Measurements from ENCODE around the gene DOCK9. TPM values are rescaled to one million over a fixed set of nuclear protein-coding genes. Genes with fewer than 3 reads are reported as not detected.

The DOCK9 gene
- total and polyA plus RNA-seq, 2 donors from 2014 or later: 14.0 to 125 TPM

DNA sequence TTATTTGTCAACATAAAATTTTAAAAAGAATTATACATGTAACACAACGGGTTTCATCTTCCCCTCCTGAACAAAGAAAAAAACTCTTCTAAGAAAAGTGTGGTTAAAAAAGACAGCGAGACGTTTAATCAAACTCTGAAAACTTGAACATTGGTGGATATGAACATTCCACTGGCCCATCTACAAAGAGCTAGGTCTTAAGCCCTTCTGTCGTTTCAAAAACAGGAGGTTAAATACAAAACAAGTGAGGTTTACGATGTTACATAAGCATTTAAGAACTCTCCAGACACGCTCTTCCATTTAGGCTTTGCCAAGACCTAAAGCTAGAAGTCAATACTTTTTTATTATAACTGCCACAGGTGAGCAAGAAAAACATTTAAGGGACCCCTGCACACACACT is 9.4 kb upstream of the DOCK9 start:
- no peaks in the 10 kb centered on the region for H3K9me3 ChIP-seq (ENCODE audit: control insufficient read depth in 2 of 3, insufficient read depth in 1 of 3, low read length in 3 of 3)
- no peak for DNase-seq
- intact Hi-C loops (cut with DNase I): no loop called here
- H3K4me1 ChIP-seq (ENCODE audit: control insufficient read depth in 2 of 3, insufficient read depth in 2 of 3, low read depth in 1 of 3, low read length in 3 of 3): peaks cover 4 to 8% (median 4%) of the 10 kb centered on the region in 3 donors
- no peak overlapping the region for H3K27ac ChIP-seq (ENCODE audit: low read depth in 2 of 2, low read length in 2 of 2)
- FAIRE-seq: no peak
- no peaks in the 10 kb centered on the region for H3K36me3 ChIP-seq (ENCODE audit: control insufficient read depth in 2 of 3, insufficient read depth in 3 of 3, low read length in 3 of 3)
- H3K4me3 ChIP-seq (ENCODE audit: low read length in 3 of 3): no peak overlapping the region
- TF ChIP-seq, protein P1, sequence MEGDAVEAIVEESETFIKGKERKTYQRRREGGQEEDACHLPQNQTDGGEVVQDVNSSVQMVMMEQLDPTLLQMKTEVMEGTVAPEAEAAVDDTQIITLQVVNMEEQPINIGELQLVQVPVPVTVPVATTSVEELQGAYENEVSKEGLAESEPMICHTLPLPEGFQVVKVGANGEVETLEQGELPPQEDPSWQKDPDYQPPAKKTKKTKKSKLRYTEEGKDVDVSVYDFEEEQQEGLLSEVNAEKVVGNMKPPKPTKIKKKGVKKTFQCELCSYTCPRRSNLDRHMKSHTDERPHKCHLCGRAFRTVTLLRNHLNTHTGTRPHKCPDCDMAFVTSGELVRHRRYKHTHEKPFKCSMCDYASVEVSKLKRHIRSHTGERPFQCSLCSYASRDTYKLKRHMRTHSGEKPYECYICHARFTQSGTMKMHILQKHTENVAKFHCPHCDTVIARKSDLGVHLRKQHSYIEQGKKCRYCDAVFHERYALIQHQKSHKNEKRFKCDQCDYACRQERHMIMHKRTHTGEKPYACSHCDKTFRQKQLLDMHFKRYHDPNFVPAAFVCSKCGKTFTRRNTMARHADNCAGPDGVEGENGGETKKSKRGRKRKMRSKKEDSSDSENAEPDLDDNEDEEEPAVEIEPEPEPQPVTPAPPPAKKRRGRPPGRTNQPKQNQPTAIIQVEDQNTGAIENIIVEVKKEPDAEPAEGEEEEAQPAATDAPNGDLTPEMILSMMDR (IDR thresholded peaks at IDR 0.05; ENCODE audit: borderline replicate concordance, extremely low read depth, insufficient read depth): no peak
- no peak overlapping the region for H3K9ac ChIP-seq (ENCODE audit: low read length in 3 of 3)
- H3K27me3 ChIP-seq (ENCODE audit: control insufficient read depth, insufficient read depth, low read length): no peaks in the 10 kb centered on the region

DNA sequence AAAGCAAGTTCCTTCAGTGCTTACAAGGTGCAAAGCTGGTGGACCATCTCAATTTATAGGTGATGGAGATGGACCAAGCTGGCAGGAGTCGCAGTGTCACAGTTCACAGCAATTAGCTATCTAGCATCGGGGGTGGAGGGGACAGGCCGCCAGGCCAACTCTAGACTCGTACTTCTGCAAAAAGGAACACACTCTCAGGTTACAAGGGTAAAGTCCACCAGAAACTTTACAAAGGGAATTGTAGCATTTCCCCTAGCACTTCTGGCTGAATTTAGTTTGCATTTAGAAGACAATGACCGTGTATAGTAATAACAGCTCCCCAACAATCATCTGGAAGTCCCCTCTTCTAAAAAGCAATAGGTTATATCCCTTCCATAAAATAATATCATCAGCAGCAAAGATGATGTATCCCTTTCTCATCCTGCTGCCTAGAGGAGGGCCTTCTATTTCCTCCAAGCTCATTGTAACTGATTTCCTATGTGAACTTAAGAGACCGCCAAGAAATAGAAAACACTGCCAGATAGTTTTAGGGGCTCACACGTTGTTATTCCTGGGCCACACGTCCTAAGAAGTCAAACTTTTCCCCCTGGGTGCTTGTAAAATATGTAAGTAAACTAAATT is 8.5 kb upstream of the DOCK9 start:
- H3K9ac ChIP-seq (ENCODE audit: low read length in 3 of 3): no peak overlapping the region
- no peaks in the 10 kb centered on the region for H3K27me3 ChIP-seq (ENCODE audit: control insufficient read depth, insufficient read depth, low read length)
- FAIRE-seq (no peak), DNase-seq (peak in 1 of 5 donors; percentile 52)
- intact Hi-C loops (cut with DNase I): no loop called here
- no peak overlapping the region for H3K27ac ChIP-seq (ENCODE audit: low read depth in 2 of 2, low read length in 2 of 2)
- H3K4me1 ChIP-seq (ENCODE audit: control insufficient read depth in 2 of 3, insufficient read depth in 2 of 3, low read depth in 1 of 3, low read length in 3 of 3): peaks cover 4 to 8% (median 7%) of the 10 kb centered on the region in 3 donors
- H3K4me3 ChIP-seq (ENCODE audit: low read length in 3 of 3): no peak overlapping the region
- H3K36me3 ChIP-seq (ENCODE audit: control insufficient read depth in 2 of 3, insufficient read depth in 3 of 3, low read length in 3 of 3): no peaks in the 10 kb centered on the region
- no peaks in the 10 kb centered on the region for H3K9me3 ChIP-seq (ENCODE audit: control insufficient read depth in 2 of 3, insufficient read depth in 1 of 3, low read length in 3 of 3)
- TF ChIP-seq, protein P1 (IDR thresholded peaks at IDR 0.05; ENCODE audit: borderline replicate concordance, extremely low read depth, insufficient read depth): no peak

DNA sequence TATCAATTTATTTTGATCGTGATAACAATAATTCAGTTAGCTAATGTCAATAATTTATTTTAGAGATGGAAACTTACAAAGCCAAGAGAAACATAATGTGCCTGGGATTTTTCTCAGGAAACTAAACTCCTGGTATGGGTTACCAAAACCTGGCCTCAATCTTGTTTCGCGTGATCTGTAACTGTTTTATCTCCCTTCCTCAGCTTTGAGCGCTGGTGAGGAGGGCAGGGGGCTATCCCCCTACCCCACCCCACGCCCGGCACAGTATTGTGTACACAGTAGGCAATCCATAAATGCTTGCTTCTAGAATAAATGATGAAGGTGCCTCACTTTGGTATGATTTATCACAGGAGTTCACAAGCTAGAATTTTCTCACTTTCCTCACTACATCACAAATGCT is 7.7 kb upstream of the DOCK9 start:
- FAIRE-seq (no peak), DNase-seq (no peak)
- TF ChIP-seq, protein P1 (IDR thresholded peaks at IDR 0.05; ENCODE audit: borderline replicate concordance, extremely low read depth, insufficient read depth): no peak
- no peak overlapping the region for H3K9ac ChIP-seq (ENCODE audit: low read length in 3 of 3)
- no peaks in the 10 kb centered on the region for H3K27me3 ChIP-seq (ENCODE audit: control insufficient read depth, insufficient read depth, low read length)
- H3K9me3 ChIP-seq (ENCODE audit: control insufficient read depth in 2 of 3, insufficient read depth in 1 of 3, low read length in 3 of 3): no peaks in the 10 kb centered on the region
- H3K36me3 ChIP-seq (ENCODE audit: control insufficient read depth in 2 of 3, insufficient read depth in 3 of 3, low read length in 3 of 3): no peaks in the 10 kb centered on the region
- H3K27ac ChIP-seq (ENCODE audit: low read depth in 2 of 2, low read length in 2 of 2): no peak overlapping the region
- intact Hi-C loops (cut with DNase I): no loop called here
- H3K4me1 ChIP-seq (ENCODE audit: control insufficient read depth in 2 of 3, insufficient read depth in 2 of 3, low read depth in 1 of 3, low read length in 3 of 3): peaks cover 4 to 8% (median 7%) of the 10 kb centered on the region in 3 donors
- no peak overlapping the region for H3K4me3 ChIP-seq (ENCODE audit: low read length in 3 of 3)

DNA sequence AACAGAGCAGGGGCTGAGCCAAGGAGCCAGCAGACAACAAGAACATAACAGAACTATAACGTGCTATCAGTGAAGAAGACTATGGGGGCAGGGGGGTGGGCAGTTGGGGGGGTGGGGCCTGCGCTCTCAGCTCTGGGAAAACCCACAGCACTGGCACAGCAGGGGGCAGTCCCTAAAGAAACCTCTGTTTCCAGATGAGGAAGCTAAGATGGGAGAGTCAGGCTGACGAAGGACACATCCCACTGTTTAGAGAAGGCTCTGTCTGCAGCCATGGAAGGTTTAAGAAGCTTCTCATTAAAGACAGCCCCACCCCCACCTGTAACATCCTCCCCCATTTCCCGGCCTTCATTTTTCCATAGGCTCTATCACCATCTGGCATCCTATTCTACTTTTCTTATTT is 7.1 kb upstream of the DOCK9 start:
- TF ChIP-seq, protein P1 (IDR thresholded peaks at IDR 0.05; ENCODE audit: borderline replicate concordance, extremely low read depth, insufficient read depth): no peak
- intact Hi-C loops (cut with DNase I): no loop called here
- no peak for FAIRE-seq

More for the DNA sequence above, 7.1 kb upstream of the DOCK9 start:
- Histone ChIP-seq H3K36me3 (ENCODE audit: control insufficient read depth in 2 of 3, insufficient read depth in 3 of 3, low read length in 3 of 3) (no peaks in the 10 kb centered on the region), H3K27ac (ENCODE audit: low read depth in 2 of 2, low read length in 2 of 2) (no peak overlapping the region), H3K9ac (ENCODE audit: low read length in 3 of 3) (no peak overlapping the region), H3K4me3 (ENCODE audit: low read length in 3 of 3) (no peak overlapping the region), H3K9me3 (ENCODE audit: control insufficient read depth in 2 of 3, insufficient read depth in 1 of 3, low read length in 3 of 3) (no peaks in the 10 kb centered on the region), H3K27me3 (ENCODE audit: control insufficient read depth, insufficient read depth, low read length) (no peaks in the 10 kb centered on the region), H3K4me1 (ENCODE audit: control insufficient read depth in 2 of 3, insufficient read depth in 2 of 3, low read depth in 1 of 3, low read length in 3 of 3) (peaks cover 4 to 8% (median 7%) of the 10 kb centered on the region in 3 donors)
- DNase-seq: no peak

All from kidney (tissue), 14 donors.